ENCODE data around the gene HARBI1.

GRCh38 chr11:46628961-46629360, 11.9 kb upstream of the HARBI1 start:
- TF ChIP-seq CTCF (IDR thresholded peaks at IDR 0.05) (no peak), POLR2A (IDR thresholded peaks at IDR 0.05) (no peak), POLR2AphosphoS5 (IDR thresholded peaks at IDR 0.05) (no peak)

All from suprapubic skin (tissue), 4 donors.